Putamen (tissue), 1 donor: ENCODE measurements around the gene ASCC3.

Source experiments
- DNase-seq: peaks from one replicate; pipeline ENCODE4 v3.0.0-alpha.2; 2016; ENCODE audit warnings: low spot score

The ASCC3 gene

DNA sequence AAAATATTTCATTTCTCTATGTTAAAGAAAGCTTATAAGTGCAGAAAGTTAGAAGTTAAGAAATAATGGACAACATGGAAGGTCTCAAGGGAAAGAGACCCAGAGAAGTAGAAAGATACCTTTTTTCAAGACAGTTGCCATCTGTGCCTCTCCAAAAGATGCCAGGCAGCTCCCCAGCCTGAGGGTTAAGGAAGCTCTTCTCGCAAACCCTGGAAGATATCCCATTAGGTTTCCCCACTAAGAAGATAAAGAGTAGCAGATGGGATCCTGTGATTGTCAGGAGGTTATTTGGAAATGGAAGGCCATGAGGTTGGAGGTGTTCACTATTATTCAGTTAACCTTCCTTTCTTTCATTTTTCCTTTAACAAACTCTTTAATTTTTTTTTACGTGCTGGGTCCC is 306.3 kb downstream of the ASCC3 start:
- DNase-seq, result no peak

DNA sequence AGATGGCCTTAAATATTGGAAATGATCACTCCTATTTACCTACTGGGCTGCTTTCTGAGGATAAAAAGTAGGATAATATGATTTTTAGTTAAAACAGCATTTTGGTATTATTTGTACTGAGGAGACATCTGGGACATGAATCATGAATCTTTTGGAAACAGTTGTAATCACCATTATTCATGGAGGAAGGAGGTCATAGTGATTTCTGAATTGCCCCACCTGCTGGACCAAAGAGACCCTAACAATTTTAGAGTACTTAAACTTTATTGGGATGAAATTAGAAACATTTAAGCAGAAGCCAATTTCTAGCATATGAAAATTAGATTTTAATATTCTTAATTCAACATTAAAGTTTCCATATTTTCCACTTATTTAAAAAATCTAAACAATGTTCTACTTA is 308.0 kb downstream of the ASCC3 start:
- DNase-seq, result no peak

DNA sequence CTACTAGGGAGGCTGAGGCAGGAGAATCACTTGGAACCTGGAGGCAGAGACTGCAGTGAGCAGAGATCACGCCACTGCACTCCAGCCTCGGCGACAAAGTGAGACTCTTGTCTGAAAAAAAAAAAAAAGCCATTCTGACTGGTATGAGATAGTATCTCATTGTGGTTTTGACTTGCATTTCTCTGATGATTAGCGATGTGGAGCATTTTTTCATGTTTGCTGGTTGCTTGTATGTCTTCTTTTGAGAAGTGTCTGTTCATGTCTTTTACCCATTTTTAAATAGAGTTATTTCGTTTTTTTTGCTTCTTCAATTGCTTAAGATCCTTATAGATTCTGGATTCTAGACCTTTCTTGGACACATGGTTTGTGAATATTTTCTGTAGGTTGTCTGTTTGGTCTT is 312.9 kb downstream of the ASCC3 start:
- DNase-seq, result no peak

DNA sequence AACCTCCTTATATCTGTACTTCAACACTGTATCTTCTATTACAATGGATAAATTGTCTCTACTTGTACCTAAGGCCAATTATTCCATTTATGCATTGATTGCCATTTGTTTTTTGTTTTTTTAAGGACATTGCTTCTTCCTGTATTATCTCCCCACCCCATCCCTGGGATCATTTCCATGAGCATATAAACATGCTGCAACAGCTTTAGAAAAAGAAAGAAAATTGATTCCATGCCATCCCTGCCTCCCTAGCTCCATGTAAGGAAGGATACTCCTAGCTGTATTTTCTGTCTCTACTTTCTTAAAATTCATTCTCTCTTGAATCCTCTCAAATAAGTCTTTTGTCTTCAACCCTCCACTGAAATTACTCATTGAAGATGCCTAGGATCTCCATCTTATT is 314.6 kb downstream of the ASCC3 start:
- no peak for DNase-seq

DNA sequence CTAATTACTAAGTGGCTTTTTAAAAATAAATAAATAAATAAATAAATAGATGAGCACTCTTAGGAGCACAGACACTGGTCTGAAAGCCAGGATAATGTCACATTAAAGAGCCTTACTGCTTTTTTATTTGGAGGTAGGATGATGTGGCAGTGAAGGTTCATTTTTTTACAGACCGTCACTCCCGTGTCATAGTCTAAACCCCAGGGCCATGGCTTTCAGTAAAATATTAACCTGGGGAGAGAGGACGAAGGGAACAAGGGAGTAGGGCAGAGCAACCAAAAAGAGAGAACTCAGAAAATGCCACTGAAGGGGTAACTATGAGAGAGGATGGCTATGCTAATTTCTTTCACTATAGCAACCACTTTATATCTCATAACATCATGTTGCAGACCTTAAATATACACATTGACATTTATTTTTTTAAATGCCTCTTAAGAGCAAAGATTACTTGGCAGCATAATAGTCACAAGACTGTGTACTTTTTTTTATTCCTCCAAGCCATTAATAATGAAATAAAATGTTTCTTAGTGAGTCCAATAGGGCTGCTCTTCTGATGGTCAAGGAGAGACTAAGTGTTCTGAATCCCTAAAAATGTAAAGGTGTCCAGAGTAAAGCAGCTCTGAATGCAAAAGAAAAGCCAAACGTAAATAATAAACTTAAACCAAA is 315.6 kb downstream of the ASCC3 start:
- DNase-seq, result no peak

DNA sequence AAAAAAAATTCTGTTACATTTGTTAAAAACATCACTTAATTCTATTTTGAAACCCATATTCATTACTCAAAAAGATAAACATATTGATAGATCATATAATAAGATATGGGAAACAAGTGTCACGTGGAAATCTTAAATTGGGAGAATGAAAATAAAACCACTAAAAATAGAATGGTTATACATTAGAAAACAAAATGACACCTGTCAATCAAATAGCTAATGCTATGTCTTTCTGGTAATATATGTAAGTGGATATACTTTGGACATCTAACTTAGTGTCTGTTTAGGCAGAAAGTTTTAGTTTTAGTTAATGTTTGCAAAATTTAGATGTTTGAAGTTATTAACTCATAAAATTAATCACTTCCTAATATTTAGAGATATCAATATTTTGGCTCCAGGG is 321.3 kb downstream of the ASCC3 start:
- DNase-seq, result no peak

DNA sequence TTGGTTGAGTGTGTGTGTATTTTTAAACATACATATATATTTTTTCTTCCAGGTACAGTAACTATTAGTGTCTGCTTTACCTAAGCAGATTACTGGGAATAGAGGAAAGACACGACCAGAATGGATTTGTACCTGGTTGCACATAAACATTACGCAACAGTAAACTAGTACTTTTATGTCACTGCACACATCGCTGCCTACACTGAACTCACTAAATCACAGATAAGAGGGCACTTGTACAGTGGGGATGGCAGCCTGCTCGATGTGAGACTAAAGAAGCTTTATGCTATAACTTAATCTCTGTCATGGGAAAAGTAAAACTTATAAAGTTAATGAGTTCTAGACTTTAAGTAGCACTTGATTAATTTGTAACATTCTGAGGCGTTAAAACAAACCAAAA is 326.9 kb downstream of the ASCC3 start:
- no peak for DNase-seq

DNA sequence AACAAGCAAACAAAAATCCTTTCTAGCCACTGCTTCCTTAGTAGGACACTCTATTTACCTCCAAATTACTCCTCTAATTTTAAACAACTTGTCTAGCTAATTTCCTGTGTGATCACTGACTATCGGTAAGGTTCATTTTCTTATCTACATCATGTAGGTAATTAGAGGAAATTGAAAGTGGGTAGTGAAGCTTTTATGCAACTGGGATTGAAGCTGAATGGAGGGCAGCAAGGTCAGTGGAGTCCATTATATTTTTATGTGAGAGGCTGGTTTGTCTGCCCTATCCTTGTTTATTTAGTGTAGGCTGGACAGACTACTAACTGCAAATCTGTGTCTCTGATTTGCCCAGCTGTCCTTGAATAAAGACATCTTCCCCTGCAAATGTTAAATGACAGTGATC is 327.9 kb downstream of the ASCC3 start:
- no peak for DNase-seq

DNA sequence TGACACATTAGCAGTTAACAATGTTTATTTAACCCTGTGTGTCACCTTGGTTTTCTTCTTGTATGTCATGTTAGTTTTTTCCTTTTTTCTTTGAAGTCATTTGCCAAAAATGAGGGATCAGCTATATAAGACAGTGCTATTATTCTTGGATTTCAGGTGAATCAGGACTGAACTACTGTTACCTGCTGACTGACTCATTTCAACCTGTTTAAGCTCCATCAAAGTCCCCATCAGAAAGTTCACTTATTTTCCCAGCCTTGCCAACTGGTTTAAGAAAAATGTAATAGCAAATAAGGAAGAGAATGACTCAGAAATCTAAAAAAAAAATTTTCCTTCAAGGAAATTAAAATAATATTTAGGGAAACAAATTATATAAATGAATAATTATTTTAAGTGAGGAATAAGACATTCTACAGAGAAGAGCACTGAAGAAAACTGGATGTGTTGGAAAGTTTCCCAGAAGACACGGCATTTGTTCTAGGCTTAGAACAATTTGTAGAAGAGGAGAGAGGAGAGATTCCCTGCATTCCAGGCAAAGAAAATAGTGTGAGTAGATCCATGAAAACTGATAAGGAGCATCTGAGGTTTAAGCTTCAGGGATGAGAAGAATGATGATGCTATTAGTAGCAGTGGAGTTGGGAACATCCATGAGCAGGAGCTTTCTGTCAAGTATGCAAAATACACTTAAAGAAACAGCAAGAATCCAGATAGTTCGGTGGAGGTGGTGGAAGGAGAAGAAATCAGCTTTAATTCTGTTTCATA is 331.5 kb downstream of the ASCC3 start:
- no peak for DNase-seq

DNA sequence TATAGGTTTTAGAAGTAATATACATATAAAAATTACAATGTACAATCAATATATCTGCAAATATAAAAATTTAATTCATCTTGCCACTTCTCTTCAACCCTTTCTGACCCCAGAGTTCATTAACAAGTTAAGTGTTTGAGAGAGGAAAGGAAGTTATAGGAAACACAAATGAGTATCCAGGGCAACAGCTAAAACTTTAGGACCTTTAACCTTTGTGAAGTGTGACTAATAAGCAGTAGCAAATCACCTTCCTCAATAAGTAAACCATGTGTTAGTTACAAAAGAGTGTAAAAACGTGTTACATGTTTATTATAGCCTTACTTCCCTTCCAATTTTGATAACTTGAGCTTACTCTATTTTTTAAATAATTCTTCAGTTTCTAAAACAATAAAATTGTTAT is 343.0 kb downstream of the ASCC3 start:
- no peak for DNase-seq

DNA sequence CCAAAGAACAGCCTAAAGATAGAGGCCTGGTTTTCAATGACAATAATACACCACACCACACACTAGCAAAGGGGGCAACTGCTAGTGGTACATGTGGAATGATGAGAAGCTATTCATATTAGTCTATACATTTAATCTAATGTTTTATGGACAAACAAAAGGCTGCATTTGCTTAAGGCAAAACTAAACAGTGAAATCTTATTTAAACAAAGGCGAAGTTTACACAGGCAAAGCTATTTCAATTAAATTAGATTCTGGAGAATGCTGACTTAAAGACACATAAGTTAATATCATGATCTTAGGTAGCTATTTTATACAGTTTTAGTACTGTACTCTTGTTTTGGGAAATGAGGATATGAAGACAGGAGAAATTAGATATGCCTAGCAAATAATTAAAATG is 362.5 kb downstream of the ASCC3 start:
- no peak for DNase-seq

DNA sequence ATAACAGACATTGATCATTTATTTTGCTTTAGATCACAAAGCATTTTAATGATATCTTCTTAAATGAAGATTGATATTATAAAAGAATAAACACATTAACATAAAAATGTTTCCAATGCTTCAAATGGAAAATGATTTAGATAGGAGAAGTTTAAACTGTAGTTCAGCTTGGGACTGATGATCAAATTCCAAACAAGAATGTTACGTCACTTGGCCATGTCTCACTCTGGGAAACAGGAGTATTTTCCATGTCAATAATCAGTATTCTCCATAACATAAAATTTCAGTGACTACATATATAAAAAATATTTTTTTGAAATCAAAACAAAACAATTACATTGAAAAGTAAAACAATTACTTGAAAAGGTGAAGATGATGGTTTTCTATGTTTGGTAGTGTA is 363.5 kb downstream of the ASCC3 start:
- no peak for DNase-seq

DNA sequence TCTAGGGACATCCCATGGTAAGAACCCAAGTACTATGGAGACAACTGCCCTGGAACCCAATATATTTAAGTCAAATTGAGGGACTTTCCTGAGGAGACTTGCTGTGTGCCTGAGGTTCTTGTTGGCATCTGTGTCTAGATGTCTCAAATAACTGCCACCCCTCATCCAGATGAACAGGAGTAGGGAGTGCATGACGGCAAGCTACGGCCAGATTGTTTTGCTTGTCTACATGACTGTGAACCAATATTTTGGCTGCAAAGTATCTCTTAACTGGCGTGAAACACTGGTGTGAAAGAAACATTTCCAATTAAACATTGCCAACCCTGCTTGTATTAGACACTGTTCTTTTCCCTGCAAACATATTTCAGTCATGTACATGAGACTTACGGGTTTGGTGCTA is 364.0 kb downstream of the ASCC3 start:
- no peak for DNase-seq

DNA sequence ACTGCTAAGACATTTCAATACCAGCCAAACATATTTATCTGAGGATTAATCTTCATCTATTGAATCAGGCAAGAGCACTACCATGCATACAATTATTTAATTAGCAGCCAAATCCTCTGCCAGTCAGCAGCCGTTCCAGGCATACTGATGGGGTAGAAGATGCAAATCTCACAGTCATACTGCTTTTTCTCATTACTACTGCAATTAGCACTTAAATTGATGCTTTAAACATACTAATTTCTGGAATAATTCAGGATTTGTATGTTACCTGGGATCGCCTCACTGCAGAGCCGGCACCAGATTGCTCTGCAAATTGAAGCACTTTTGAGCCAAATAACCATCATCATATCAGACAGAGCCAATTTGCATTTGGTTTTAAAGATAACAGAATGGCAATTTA is 366.5 kb downstream of the ASCC3 start:
- no peak for DNase-seq

DNA sequence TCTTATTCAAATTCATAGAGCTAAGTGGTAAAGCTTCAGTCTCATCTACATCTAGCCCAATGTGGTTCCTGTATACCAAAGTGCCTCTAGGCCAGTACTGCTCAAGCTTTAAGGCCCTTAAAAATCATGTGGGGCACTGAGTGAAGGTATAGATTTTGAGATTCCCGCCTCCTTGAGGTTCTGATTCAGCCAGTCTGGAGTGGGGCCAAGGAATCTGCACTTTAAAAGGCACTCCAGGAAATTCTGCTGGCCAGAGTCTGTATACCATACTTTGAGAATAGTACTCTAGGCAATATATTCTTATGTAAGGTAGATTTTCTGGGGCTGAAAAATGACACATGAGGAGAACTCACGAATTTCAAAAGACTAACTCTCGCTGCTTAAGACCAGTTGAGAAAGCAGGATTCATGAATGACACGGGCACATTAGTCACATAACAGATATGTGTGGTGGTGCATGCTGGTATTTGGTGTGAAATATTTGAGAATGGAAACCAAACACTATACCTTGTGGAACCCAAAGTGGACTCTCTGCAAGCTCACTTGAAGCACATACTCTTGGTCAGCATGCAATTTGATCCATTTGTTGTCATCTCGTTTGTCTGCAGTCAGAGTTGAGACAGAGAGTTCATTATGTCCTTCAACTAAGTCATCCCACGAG is 368.8 kb downstream of the ASCC3 start:
- no peak for DNase-seq

DNA sequence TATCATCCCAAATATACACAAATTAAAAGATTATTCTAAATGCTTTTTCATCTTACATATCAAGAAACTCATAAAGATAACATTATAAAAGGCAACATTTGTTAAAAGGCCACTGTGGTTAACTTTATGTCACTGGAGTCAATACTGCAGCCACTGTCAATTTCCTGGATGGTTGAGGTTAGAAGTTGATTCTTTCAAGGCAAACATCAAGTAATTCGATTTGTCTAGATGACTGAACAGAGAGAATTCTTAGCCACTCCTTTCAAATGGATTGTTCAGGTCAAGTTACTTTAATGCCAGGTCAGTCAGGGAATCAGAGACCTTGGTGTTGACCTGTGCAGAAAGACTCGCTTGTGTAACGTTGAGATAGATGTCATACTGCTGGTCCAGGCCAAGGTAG is 372.0 kb downstream of the ASCC3 start:
- DNase-seq, result no peak

DNA sequence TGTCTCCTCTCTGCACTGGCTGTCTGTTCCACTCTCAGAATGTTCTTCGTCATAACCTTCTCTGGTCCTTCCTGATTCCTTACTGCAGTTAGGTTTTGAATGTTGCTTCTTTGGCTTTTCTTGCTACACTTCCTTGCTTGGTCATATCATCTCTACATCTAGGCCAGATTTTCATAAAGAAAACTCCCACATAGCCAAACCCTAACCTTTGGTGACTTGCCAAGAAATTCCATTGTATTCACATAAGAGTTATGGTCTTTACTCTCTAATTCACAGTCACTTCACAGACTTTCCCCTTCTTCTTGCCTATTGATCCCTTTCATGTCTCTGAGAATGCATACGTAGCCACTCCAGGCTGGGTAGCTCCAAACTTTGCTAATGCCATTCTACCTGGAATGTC is 374.5 kb downstream of the ASCC3 start:
- DNase-seq, result no peak

DNA sequence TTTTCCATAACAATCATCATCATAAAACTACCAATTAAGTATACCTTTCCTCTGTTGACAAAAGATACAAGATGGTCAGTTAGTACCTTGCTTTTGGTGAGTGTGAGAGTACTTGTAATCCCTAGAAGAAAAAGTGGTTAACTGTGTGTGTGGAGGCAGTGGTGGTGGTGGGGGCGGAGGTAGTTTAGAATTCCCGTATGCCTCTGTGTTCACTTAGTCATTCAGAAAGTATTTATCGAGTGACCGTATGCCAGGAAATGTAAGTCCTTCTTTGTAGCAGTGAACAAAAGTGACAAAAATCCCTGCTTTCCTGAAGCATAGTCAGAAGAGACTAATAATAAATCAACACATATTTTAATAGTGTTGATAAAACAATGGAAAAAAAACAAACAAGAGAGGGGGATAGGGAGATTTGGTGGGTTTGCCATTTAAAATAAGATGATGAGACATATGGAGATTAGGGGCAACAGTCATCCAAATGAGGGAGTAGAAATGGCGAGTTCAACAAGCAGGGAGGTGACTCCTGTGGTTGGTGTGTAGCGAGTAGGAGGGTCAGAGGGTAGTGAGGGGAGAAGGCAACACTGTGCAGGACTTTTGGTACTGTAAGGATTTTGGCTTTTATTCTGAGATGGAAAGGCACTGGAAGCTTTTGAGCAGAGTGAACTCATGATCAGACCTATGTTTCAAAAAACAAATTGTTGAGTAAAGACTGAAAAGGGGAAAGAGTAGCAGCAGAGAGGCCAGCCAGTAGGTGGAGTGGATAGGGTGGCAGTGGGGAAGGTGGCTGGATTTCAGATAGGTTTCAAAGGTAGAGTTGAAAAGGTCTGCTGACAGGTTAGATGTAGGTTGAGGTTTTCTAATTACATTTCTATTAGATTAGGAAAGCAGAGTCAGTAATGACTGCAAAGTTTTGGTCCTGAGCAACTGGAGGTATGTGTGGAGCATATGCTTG is 376.1 kb downstream of the ASCC3 start:
- no peak for DNase-seq

DNA sequence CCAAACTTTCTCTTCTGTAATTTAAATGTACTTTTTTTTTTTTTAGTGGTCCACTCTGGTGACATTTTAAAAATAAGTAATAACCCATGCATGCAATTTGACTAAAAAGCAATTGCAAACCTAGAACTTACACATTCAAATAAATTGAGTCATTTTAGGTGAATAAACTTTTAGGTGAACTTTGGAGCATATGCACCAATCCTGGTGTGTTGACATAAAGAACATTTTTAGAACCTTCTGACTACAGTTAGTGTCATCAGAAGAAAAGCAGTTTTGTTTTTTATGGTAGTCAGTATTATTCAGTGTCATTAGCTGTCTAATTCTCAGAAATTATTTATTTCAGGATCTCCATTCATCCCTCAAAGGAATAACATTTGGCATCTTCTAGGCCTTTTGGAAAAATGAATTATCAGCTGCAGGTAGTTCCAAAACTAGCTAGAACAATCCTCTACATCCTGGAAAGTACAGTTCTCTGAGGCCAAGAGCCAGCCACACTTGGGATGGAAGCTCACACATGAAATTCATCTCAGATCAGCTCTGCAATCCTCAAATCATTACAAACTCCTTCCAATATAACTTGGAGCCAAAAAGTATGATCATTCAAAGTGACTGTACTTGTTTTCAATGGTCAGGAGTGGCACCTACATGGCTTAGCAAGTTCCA is 378.0 kb downstream of the ASCC3 start:
- DNase-seq, result no peak

DNA sequence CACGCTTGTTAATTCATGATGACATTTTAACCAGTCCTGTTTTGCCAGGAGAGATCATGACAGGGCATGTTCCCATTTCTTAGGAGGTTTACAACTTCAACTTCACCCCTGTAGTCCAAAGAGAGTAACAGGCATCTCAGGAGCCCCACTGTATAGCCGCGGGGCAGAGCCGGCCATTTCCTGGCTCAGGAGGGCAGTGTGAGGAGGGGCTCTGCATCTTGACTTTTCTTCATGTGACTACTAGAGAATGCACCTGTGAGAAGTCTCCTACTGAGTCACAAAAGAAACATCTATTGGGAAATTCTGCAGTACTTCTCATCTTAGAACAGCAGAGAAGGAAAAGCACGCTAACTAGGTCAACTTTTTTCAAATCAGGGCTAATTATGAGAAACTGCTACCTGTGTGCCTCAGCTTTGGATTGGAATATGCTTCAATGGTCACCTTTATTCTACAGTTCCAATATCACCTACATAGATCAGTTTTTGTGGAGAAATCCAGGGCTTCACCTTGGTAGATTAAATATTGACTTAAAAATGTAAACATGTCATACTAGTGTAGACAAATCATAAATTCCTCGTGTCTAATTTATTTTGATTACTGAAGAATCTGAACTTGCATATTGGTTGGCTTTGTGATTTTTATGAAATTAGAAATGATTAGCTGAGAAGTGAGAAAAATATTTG is 387.8 kb downstream of the ASCC3 start:
- DNase-seq, result no peak
